Astrocyte of the cerebellum (primary cell): ENCODE data around the gene CNNM3.
A peak's percentile ranks its signal among the peaks of the same experiment; 100 is the strongest.

Experiments used
- DNase-seq: peaks from one replicate; pipeline ENCODE4 v3.0.0-alpha.2; 2011; ENCODE audit warnings: low read depth
- H3K4me3 ChIP-seq: 2 replicates; pipeline ENCODE4 v1.5.1; 2011; ENCODE audit warnings: mild to moderate bottlenecking, low read depth, low read length, moderate library complexity
- CTCF ChIP-seq: IDR thresholded peaks from 2 replicates; pipeline ENCODE4 v1.5.1; 2012; ENCODE audit warnings: low read length, low read depth, moderate library complexity, mild to moderate bottlenecking; ENCODE audit errors: missing control alignments
- in situ Hi-C: cut with HindIII; loops from 2 replicates; pipeline ENCODE4 v1.10.0; 2017; ENCODE audit warnings: low sequenced_read_pairs

Gene CNNM3

GRCh38 chr2:96856776-96857666, 41.0 kb downstream of the CNNM3 start:
- TF ChIP-seq CTCF = no peak
- DNase-seq = no peak
- in situ Hi-C loops = no loop called here
- H3K4me3 ChIP-seq = peak overlapping the region; percentile 71

GRCh38 chr2:96857667-96858372, 41.8 kb downstream of the CNNM3 start, which contains the start of gene ANKRD39:
TSS of gene ANKRD39 (minus strand) at chr2:96858016. CDS start at chr2:96857987, 29 bp downstream.
- in situ Hi-C loops = no loop called here
- TF ChIP-seq CTCF = peak; percentile 77
- DNase-seq = peak; percentile 97
- peak within 1 kb of the TSS; percentile 71 for H3K4me3 ChIP-seq

DNA sequence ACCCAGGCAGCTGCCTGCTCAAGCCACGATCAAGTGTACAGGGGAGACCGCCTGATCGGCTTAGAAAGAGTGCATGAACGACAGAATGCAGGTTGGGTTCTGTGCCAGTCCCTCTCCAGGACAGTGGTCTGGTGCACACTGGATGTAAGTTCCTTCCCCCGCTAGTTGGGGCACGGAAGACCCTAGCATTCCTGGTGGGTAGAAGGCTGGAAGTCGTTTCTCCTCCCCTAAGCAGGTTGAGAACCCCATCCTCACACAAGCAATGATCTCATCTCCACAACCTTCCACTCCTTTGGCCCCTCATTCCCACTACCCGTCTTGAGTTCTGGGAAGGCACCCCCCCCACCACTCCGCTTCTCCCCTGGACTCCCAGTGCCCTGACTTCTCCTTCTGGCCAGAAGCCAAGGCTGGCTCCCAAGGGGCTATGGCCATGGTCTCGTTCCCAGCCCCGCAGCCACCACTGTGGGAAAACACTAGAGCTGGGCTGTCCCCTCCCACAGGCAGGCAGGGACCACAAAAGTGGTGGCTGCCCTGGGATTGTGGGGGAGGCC, 43.1 kb downstream of the CNNM3 start:
- TF ChIP-seq CTCF = no peak
- in situ Hi-C loops = no loop called here
- no peak for DNase-seq
- H3K4me3 ChIP-seq = peak overlapping the region; percentile 71

GRCh38 chr2:96859681-96860064, 43.6 kb downstream of the CNNM3 start:
- TF ChIP-seq CTCF = no peak
- no peak overlapping the region for H3K4me3 ChIP-seq
- no peak for DNase-seq
- in situ Hi-C loops = no loop called here

DNA sequence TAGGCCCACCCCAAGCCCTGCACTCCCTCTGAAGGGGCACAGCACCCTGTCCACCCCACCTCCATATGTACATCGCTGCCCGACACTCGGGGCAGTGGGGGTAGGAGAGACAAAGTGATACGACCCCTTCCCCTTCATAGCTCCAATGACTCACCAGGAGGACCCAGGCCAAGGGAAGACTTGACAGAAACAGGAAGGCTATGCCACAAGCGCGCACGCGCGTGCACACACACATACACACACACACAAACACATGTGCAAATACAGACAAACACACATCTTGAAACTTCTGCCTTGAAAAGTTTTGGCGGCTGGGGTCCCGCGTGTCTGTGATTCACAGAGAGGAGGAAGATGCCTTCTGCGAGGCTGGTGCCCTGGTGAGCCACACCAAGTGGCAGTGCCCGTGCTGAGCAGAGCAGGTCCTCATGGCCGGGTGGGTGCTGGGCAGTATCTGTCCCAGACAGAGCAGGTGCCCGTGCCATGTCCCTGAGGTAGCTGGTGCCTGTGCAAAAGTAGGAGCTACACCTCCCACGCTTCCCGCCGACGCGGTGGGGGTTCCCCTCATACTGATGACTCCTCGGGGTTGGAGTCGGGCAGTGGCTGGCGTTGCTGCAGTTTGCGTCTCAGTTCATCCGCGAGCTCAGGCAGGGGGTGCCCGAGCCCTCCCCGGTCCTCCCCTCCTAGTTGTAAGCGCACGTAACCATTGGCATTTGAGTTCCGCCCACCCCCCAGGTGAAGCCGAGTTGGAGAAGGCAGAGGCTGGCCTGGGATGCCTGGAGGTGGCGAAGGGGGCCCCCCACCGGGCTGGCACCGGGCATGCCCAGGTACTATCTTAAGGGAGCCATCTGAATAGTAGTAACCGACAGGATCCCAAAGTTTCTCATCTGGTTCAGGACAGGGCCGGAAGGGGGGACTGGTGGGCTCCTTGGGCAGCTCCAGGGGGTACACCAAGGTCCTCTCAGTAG, 44.3 kb downstream of the CNNM3 start:
- no peak overlapping the region for H3K4me3 ChIP-seq
- in situ Hi-C loops = no loop called here
- no peak for DNase-seq
- no peak for TF ChIP-seq CTCF
